MM.1S (cell line): ENCODE data around the gene SIX3.

Source experiments
- DNase-seq: peaks from one replicate; pipeline ENCODE4 v3.0.0-alpha.2; 2015
- H2AFZ ChIP-seq: fragments of 300-600 bp; sonication (generic); 2 replicates; pipeline ENCODE4 v1.6.0; 2016; ENCODE audit warnings: antibody characterized with exemption, low read length
- H3F3A ChIP-seq: fragments of 300-600 bp; sonication (generic); 2 replicates; pipeline ENCODE4 v1.6.1; 2016; ENCODE audit warnings: mild to moderate bottlenecking, antibody characterized with exemption, low read length, moderate library complexity, mixed read lengths; ENCODE audit not compliant: insufficient read depth
- H3K27ac ChIP-seq: fragments of 300-600 bp; sonication (generic); 2 replicates; pipeline ENCODE4 v1.5.1; 2016; ENCODE audit warnings: mild to moderate bottlenecking, low read length
- H3K27me3 ChIP-seq: fragments of 300-600 bp; sonication (generic); replicated peaks from 2 replicates; pipeline ENCODE4 v1.6.0; 2016; ENCODE audit warnings: low read length; ENCODE audit not compliant: insufficient read depth
- H3K36me3 ChIP-seq: fragments of 300-600 bp; sonication (generic); replicated peaks from 2 replicates; pipeline ENCODE4 v1.6.1; 2016; ENCODE audit warnings: mild to moderate bottlenecking, low read length, mixed read lengths; ENCODE audit not compliant: insufficient read depth
- H3K4me1 ChIP-seq: fragments of 300-600 bp; sonication (generic); 2 replicates; pipeline ENCODE4 v1.6.1; 2016; ENCODE audit warnings: low read length, mixed read lengths
- H3K4me2 ChIP-seq: fragments of 300-600 bp; sonication (generic); 2 replicates; pipeline ENCODE4 v1.6.0; 2016; ENCODE audit warnings: low read depth, low read length
- H3K4me3 ChIP-seq: fragments of 300-600 bp; sonication (generic); 2 replicates; pipeline ENCODE4 v1.5.1; 2016; ENCODE audit warnings: low read length, mixed read lengths
- H3K79me2 ChIP-seq: fragments of 300-600 bp; sonication (generic); 2 replicates; pipeline ENCODE4 v1.6.1; 2016; ENCODE audit warnings: mixed run types, low read length, mixed read lengths
- H3K9ac ChIP-seq: fragments of 300-600 bp; sonication (generic); 2 replicates; pipeline ENCODE4 v1.6.1; 2016; ENCODE audit warnings: low read length, mixed read lengths
- H3K9me2 ChIP-seq: fragments of 300-600 bp; sonication (generic); replicated peaks from 2 replicates; pipeline ENCODE4 v1.6.1; 2016; ENCODE audit warnings: mild to moderate bottlenecking, low read length, mixed read lengths; ENCODE audit not compliant: insufficient read depth
- H3K9me3 ChIP-seq: fragments of 300-600 bp; sonication (generic); replicated peaks from 2 replicates; pipeline ENCODE4 v1.6.1; 2016; ENCODE audit warnings: mild to moderate bottlenecking, low read length, mixed read lengths; ENCODE audit not compliant: insufficient read depth
- H4K20me1 ChIP-seq: fragments of 300-600 bp; sonication (generic); 2 replicates; pipeline ENCODE4 v1.6.1; 2016; ENCODE audit warnings: mild to moderate bottlenecking, low read length, moderate library complexity, mixed read lengths; ENCODE audit not compliant: insufficient read depth
- CTCF ChIP-seq: fragments of 300-600 bp; sonication (generic); IDR thresholded peaks from 2 replicates; pipeline ENCODE4 v1.5.1; 2016; ENCODE audit warnings: antibody characterized with exemption, low read length, mixed read lengths
- EZH2 ChIP-seq: fragments of 300-600 bp; sonication (generic); optimal IDR thresholded peaks from 2 replicates; pipeline ENCODE3; 2017; ENCODE audit warnings: low read depth, mild to moderate bottlenecking, antibody characterized with exemption, low read length, mixed read lengths
- EZH2phosphoT487 ChIP-seq: fragments of 300-600 bp; sonication (generic); IDR thresholded peaks from 2 replicates; pipeline ENCODE4 v1.6.1; 2018; ENCODE audit warnings: antibody characterized with exemption, low read length

SIX3 gene

DNA sequence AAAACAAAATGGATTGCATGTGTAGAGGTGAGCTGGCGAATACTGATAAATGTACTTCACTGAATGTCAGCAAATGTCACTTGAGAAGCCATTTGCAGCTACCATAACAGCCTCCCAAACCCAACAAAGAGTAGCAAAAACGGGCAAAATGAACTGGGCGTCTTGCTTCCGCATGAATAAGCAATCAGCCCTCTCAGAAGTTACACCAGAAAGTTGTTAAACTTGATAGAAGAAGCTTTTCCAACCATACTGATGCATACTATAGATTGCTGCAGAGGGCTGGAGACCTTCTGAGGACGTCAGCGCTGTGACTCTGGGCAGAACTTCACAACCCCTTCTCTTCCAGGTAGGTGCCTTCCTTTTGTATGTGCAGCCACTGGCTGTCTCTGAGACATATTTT lies 18.7 kb upstream of the SIX3 start:
- Histone ChIP-seq H2AFZ (no peak overlapping the region), H3K9me3 (no peaks in the 10 kb centered on the region), H3K4me2 (no peak overlapping the region), H3K9ac (no peak overlapping the region), H3K9me2 (no peaks in the 10 kb centered on the region), H3K27ac (no peak overlapping the region), H3K4me1 (no peaks in the 10 kb centered on the region), H3K4me3 (no peak overlapping the region), H3K27me3 (no peaks in the 10 kb centered on the region), H4K20me1 (no peaks in the 10 kb centered on the region), H3K36me3 (no peaks in the 10 kb centered on the region), H3F3A (no peaks in the 10 kb centered on the region), H3K79me2 (no peaks in the 10 kb centered on the region)
- TF ChIP-seq CTCF (no peak), EZH2phosphoT487 (no peak)
- no peak for DNase-seq

DNA sequence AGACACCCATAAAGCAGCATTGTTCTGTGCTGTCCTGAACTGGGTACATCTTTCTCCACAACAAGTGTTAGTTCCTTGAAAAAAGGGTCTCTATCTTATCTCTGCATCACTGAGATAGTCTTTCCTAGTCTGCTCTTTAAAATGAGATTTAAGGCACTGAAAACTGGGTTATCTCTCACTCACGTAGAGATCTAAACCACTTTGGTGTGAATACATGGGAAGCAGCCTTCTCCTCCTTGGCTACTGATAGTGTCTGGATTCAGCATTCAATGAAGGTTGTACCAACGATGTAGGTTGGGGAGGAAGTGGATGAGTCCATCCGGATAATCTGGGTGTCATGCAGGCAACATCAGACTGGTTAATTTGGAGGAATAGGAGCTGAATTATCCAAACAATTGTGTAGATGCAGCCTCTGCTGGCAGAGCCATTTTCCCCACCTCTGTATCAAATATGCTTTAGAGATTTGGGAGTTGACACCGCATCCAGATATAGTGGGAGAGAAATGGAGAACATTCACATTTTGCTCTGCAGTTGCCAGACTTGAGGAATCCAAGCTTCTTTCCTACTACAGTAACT lies 15.9 kb upstream of the SIX3 start:
- peaks cover 4% of the 10 kb centered on the region; the same call in 1 of the 2 replicates for H3K27me3 ChIP-seq
- H3K9me2 ChIP-seq, result no peaks in the 10 kb centered on the region
- no peak for DNase-seq
- no peak overlapping the region for H2AFZ ChIP-seq
- H3K9me3 ChIP-seq, result no peaks in the 10 kb centered on the region
- no peak overlapping the region for H3K27ac ChIP-seq
- no peaks in the 10 kb centered on the region; the same call in 1 of the 2 replicates for H3K4me1 ChIP-seq
- TF ChIP-seq EZH2phosphoT487, result no peak
- TF ChIP-seq EZH2, result no peak
- TF ChIP-seq CTCF, result no peak
- H4K20me1 ChIP-seq, result no peaks in the 10 kb centered on the region
- no peak overlapping the region for H3K9ac ChIP-seq
- no peaks in the 10 kb centered on the region for H3K36me3 ChIP-seq
- no peak overlapping the region for H3K4me2 ChIP-seq
- H3K79me2 ChIP-seq, result no peaks in the 10 kb centered on the region
- no peaks in the 10 kb centered on the region for H3F3A ChIP-seq
- no peak overlapping the region for H3K4me3 ChIP-seq

GRCh38 chr2:44926957-44927356 lies 14.5 kb upstream of the SIX3 start:
- DNase-seq, result no peak
- Histone ChIP-seq H3K27me3 (peaks cover 14% of the 10 kb centered on the region), H3K9me3 (no peaks in the 10 kb centered on the region), H3K79me2 (no peaks in the 10 kb centered on the region), H3F3A (no peaks in the 10 kb centered on the region), H3K4me2 (no peak overlapping the region), H3K4me1 (no peaks in the 10 kb centered on the region; the same call in 1 of the 2 replicates), H2AFZ (no peak overlapping the region), H4K20me1 (no peaks in the 10 kb centered on the region), H3K9me2 (no peaks in the 10 kb centered on the region), H3K4me3 (no peak overlapping the region), H3K27ac (no peak overlapping the region), H3K9ac (no peak overlapping the region), H3K36me3 (no peaks in the 10 kb centered on the region)
- no peak for TF ChIP-seq EZH2phosphoT487
- TF ChIP-seq EZH2, result no peak
- TF ChIP-seq CTCF, result no peak
